Activated CD8-positive, alpha-beta memory T cell treated with anti-CD3 and anti-CD28 coated beads for 24 hours (primary cell): Measurements from ENCODE around the gene UBR7.
"Not testable (repeated sequence)": the region's sequence is repeated elsewhere in the genome, so short reads cannot be mapped to it uniquely, and the experiment has no call there.

Experiments
- DNase-seq: peaks from one replicate; pipeline ENCODE4 v3.0.0-alpha.2; 2020

UBR7 gene, protein sequence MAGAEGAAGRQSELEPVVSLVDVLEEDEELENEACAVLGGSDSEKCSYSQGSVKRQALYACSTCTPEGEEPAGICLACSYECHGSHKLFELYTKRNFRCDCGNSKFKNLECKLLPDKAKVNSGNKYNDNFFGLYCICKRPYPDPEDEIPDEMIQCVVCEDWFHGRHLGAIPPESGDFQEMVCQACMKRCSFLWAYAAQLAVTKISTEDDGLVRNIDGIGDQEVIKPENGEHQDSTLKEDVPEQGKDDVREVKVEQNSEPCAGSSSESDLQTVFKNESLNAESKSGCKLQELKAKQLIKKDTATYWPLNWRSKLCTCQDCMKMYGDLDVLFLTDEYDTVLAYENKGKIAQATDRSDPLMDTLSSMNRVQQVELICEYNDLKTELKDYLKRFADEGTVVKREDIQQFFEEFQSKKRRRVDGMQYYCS

GRCh38 chr14:93206793-93207467 is at the start of gene UBR7, which contains the start of gene GON7:
TSS of gene UBR7 (plus strand) at chr14:93207256. CDS start at chr14:93207292, 36 bp downstream.
TSS of gene GON7 (minus strand) at chr14:93207065. CDS start at chr14:93207037, 28 bp downstream.
- peak; percentile 93 for DNase-seq

DNA sequence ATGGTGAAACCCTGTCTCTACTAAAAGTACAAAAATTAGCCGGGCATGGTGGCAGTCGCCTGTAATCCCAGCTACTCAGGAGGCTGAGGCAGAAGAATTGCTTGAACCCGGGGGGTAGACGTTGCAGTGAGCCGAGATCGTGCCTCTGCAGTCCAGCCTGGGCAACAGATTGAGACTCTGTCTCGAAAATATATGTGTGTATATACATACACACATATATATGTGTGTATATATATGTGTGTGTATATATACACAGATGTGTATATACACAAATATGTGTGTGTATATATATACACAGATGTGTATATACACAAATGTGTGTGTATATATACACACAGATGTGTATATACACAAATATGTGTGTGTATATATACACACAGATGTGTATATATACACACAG is 48.7 kb upstream of the UBR7 start:
- not testable (repeated sequence) for DNase-seq

DNA sequence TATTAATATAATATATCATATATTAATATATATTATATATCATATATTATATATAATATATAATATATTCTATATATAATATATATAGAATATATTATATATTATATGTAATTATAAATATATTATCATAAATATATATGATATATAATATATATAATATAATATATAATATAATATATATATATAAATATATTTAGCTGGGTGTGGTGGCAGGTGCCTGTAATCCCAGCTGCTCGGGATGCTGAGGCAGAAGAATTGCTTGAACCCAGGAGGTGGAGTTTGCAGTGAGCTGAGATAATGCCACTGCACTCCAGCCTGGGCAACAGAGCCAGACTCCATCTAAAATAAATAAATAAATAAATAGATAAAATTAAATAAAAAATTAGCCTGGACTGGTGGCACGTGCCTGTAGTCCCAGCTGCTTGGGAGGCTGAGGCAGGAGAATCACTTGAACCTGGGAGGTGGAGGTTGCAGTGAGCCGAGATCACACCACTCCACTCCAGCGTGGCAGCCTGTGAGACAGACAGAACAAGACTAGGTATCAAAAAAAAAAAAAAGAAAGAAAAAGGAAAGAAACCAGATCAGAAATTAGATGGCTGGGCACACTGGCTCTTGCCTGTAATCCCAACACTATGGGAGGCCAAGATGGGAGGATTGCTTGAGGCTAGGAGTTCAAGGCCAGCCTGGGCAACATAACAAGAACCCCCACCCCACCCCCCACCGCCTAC is 47.3 kb upstream of the UBR7 start:
- not testable (repeated sequence) for DNase-seq

DNA sequence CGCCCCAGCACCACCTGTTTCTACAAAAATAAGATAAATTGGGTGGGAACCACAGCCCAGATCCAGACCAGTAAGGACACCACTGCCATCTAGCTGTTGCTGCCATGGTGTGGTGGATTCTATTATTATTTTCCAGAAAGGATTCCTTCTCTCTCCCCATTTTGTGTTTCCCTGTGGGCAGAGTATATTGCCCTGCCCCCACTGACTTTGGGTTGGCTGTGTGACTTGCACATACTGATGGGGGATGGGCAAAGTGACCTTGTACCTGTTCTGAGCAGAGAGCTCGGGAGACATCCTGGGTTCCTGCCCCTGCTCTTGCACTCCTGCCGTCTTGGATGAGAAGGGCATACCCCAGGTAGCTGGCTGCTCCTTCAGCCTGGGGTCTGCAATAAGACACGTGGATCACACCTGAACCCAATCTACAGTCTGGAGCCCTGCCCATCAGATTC is 46.7 kb upstream of the UBR7 start:
- no peak for DNase-seq

GRCh38 chr14:93161411-93161940 is 45.6 kb upstream of the UBR7 start:
- DNase-seq: no peak

- no peak for DNase-seq
These were observed 43.5 kb upstream of the UBR7 start for GRCh38 chr14:93163564-93163963.

GRCh38 chr14:93165271-93166265 is 41.5 kb upstream of the UBR7 start:
- DNase-seq: not testable (repeated sequence)

GRCh38 chr14:93168610-93169009 is 38.4 kb upstream of the UBR7 start:
- DNase-seq: not testable (repeated sequence)

DNA sequence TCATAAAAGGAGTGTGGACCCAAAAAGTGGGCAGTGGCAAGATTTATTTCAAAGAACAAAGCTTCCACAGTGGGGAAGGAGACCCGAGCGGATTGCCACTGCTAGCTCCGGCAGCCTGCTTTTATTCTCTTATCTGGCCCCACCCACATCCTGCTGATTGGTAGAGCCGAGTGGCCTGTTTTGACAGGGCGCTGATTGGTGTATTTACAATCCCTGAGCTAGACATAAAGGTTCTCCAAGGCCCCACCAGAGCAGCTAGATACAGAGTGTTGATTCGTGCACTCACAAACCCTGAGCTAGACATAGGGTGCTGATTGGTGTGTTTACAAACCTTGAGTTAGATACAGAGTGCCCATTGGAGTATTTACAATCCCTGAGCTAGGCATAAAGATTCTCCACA is 37.4 kb upstream of the UBR7 start:
- not testable (repeated sequence) for DNase-seq

- not testable (repeated sequence) for DNase-seq
These were observed 36.9 kb upstream of the UBR7 start for GRCh38 chr14:93170141-93170540.

- DNase-seq: no peak
These were observed 35.7 kb upstream of the UBR7 start for GRCh38 chr14:93171376-93171775.

GRCh38 chr14:93173943-93174395 is 33.1 kb upstream of the UBR7 start:
- DNase-seq: no peak

- not testable (repeated sequence) for DNase-seq
These were observed 32.3 kb upstream of the UBR7 start for GRCh38 chr14:93174731-93175130.

- DNase-seq: no peak
These were observed 31.6 kb upstream of the UBR7 start for GRCh38 chr14:93175492-93175891.

- DNase-seq: no peak
These were observed 23.3 kb upstream of the UBR7 start for GRCh38 chr14:93183596-93184317.

- DNase-seq: peak; percentile 95
These were observed 22.4 kb upstream of the UBR7 start, which contains the start of the genes LYSET and MOAP1 for GRCh38 chr14:93184391-93185348. TSS of gene LYSET (plus strand) at chr14:93185317. CDS start at chr14:93185406, 89 bp downstream. TSS of gene MOAP1 (minus strand) at chr14:93184897. CDS start at chr14:93184242, 655 bp downstream.

- DNase-seq: no peak
These were observed 21.7 kb upstream of the UBR7 start for GRCh38 chr14:93185349-93185720.

DNA sequence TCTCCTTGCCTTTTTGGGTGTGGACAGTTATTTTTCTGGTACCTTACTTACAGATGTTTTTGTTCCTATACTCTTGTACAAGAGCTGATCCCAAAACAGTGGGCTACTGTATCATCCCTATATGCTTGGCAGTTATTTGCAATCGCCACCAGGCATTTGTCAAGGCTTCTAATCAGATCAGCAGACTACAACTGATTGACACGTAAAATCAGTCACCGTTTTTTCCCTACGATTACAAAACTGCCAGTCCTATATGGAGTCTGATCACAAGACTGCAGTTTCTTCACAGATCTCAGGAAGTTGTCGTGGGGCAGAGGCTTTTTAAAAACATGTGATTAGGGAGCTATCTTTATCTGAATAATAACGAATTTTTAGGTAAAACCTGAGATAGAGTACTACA is 20.6 kb upstream of the UBR7 start:
- no peak for DNase-seq

GRCh38 chr14:93186956-93187355 is 20.1 kb upstream of the UBR7 start:
- no peak for DNase-seq
